Measurements from ENCODE around the gene UCN2.

UCN2 gene, protein sequence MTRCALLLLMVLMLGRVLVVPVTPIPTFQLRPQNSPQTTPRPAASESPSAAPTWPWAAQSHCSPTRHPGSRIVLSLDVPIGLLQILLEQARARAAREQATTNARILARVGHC

DNA sequence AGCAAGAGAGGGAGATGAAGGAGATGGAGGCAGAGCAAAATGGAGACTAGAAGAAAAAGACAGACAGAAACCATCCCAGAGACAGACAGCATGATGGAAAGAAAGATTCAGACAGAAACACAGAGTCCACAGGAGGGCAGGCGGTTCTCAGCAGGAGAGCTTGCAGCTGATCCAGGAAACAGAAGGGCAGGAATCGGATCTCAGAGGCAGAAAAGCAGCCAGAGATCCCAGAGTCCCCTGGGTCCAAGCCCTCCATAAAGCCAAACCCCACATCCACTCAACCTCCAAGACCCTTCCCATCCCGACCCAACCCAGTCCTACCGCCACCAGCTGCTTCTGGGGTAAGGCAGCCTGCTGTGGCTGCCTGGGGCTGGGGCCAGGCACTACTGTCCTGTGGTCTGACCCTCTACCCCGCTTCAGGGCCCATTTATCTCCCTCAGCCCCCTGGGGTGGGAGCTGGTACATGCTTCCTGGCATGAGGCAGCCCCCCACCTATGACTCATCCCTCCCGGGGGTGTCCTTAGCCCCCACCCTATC, at the start of gene UCN2:
Gene UCN2 (minus strand): TSS at position 400 of the 537 bp plus-strand sequence. CDS start 657 bp downstream, outside the sequence.
- DNase-seq, result no peak

GRCh38 chr3:48612309-48612708, 48.7 kb upstream of the UCN2 start:
- no peak for DNase-seq

- peak; percentile 49 to 79 for DNase-seq
These were observed 45.8 kb upstream of the UCN2 start, which contains the start of gene UQCRC1 for GRCh38 chr3:48609088-48610005. UQCRC1 (minus strand) TSS chr3:48609646; CDS start chr3:48609620, 26 bp downstream.

- DNase-seq, result no peak
These were observed 43.9 kb upstream of the UCN2 start for GRCh38 chr3:48607519-48607918.

GRCh38 chr3:48601622-48601994, 38.0 kb upstream of the UCN2 start:
- DNase-seq, result no peak

DNA sequence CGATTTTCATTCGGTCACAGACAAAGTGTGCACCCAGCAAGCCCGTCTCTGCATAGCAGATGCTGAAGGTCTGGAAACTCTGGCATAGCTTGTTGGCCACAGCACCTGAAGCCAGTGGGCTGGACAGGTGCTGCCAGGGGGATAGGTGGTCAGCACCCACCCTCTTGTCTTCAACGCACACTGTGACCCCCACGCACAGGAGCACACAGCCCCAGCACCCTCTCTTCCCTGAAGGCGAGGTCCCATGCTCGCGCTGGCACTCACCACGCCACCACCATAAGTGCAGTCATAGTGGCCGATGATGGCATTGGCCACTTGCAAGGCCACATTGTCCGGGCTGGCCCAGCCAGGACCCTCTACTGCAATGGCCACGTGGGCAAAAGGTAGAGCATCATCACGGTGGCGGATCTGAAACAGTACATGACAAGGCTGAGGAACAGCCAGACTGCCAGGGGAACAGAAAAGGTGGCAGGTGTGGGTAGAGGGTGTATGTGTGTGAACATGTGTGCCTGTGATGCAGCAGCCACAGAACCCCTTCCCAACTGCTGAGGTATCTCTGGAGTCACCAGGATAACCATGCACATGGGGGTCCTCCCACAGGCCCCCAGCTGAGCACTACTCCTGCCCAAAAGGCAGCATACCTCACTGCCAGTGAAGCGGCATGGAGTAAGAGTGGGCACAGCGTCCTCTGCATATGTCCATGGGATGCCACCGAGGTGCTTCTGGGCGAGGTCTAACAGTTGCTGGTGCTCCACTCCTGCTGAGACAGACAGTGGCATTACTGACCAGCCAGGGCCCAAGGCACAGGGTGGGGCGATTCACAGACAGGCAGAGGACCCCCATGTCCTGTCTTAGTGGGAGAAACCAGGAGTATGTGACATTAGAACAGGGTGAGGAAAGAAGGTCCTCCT, 37.4 kb upstream of the UCN2 start:
- no peak for DNase-seq

- no peak for DNase-seq
These were observed 36.1 kb upstream of the UCN2 start for GRCh38 chr3:48599509-48600285.

DNA sequence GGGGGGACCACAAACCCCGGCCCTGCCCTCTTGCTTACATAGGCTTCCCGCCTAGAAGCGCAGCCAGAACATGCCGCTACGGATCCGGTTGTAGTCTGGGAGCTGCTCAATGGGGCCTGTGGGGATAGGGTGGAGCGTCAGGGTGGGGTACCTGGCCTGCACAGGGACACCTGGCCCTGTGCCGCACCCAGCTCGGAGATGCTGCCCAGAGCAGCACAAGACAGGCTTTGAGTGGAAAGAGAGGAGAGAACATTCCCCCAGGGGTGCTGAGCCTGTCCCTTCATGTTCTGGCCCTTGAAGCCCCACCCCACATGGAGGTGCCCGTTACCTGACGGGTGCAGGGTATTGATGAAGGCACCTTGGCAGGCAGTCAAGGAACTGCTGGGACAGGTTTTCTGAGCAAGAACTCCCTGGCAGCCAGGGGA, 35.5 kb upstream of the UCN2 start:
- DNase-seq, result no peak

DNA sequence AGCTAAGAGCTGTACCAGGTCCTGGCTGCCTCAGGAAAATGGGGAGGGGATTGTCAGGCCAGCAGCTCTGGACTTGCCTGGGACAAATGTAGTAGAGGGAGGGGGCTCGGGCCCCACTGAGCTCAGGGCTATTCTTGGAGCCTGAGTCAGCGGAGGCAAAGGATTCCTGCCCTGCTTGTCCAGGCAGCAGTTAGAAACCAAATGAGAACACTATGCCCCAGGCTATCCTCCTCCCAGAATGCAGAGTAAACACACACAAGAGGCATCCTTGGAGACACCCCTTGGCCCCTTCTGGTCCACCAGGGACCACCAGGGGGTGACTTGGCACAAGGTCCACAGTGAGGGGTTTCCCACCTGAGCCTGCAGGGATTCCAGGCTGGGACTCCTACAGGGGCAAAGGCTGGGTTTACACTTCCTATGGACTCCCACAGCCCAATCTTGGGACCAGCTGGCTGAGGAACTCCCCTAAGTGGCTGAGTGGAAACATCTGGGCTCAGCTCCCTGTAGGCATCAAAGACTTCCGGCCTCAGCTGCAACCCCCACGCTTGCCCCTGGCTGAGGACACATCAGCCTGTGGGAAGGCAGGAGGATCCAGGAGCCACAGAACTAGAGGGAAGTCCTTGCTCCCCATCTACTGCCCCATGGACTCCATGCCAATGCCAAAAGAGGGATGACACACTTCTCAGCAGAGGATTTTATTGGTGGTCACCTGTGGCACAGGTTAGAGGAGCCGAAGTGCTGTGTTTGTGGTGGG, 34.9 kb upstream of the UCN2 start:
- DNase-seq, result no peak

- no peak for DNase-seq
These were observed 33.8 kb upstream of the UCN2 start for GRCh38 chr3:48597408-48597800.

DNA sequence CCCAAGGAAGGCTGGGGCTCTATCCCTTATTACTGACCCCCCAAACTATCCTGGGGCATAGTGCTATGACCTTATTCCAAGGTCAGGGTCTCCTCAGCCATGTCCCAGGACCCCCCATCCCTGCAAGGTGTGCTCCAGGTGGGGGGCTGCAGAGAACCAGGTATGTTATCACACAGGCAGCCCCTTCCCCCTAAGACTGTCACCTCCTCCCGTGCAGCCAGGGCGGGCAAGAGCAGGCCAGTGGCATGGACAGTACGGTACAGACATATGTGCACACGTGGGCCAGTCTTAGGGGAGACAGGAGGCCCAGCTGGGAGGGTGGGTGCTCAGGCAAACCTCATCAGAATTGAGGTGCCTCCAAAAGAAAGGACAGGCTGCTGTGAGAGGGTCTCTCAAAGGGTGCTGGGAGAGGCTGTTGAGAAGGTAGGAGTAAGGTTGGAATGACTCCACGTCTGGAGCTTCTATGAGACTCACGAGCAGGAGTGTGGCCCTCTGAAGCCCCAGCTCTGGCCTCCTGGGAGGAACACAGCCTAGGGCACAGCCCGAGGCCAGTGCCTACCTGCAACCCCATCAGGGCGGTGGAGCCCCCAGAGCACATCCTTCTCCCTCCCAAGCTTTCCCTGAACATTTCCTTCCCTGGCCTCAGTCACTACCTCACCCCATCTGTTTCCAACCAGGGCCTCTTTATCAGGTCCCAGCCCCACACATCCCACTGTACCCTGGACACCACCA, 33.3 kb upstream of the UCN2 start:
- DNase-seq, result no peak

DNA sequence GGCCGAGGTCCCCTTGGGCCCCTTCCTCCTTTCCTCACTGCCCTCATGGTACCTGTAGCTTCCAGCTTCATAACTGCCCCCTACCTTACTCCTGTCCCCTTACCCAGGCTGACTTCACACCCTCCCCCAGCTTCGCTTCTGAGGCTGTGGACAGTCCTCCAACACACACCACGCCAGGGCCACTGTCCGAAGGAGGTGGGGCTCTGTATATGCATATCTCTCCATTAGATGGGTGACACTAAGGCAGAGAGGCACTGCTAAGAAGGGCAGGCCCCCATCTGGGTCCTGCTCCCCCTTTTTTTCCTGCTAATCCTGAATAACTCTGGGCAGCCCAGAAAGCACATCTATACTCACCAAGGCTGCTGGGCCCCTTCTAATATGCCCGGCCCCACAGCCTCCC, 32.6 kb upstream of the UCN2 start:
- no peak for DNase-seq

GRCh38 chr3:48595526-48596121, 32.0 kb upstream of the UCN2 start:
- no peak for DNase-seq

- no peak for DNase-seq
These were observed 31.5 kb upstream of the UCN2 start, which contains the start of gene COL7A1 for GRCh38 chr3:48595075-48595525. COL7A1 (minus strand) TSS chr3:48595329; CDS start chr3:48595159, 170 bp downstream.

DNA sequence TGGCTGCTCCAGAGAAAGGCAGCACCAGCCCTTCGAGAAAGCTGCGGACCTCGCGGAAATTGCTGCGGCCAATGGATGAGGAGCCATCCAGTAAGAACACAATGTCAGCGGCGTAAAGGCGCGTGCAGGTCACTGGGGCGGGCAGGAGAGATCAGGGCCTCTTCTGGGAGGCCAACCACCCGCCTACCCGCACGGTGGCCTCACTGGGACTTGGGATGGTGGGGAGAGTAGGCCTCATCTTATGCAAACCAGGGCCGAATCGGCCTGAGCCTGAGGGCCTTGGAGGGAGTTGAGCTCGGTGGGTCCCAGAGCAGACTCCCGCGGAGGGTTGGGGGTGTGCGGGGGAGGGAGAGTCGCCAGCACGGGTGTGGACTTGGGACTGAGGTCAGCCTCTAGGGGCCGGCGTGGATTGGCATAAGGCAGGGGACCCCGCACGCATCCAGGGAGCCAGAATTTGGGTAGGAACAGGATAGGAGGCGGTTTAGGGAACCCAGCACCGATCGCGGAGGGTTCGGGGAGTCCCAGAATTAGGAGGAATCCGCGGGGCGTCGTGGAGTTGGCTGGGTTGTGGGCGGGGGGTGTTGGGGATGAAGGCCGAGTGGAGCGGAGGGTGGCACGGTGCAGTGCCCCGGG, 31.0 kb upstream of the UCN2 start:
- no peak for DNase-seq

DNA sequence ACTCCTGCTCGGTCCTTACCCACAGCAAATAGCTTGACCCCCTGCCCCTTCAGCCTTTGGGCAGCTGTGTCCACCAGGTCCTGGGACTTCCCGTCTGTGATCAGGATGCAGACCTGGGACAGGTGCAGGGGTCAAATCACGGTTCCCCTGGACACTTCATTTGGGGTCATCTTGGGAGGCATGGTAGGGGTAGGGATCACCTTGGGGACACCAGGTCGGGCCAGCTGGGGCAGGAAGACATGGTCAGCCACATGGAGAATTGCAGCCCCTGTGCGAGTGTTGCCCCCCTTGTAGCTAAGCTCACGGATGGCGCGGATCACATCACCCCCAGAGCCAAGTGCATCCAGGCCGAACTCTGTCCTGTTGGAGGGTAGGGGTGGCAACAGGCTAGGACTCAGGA, 29.8 kb upstream of the UCN2 start:
- no peak for DNase-seq

GRCh38 chr3:48592519-48593087, 29.0 kb upstream of the UCN2 start:
- DNase-seq, result no peak

DNA sequence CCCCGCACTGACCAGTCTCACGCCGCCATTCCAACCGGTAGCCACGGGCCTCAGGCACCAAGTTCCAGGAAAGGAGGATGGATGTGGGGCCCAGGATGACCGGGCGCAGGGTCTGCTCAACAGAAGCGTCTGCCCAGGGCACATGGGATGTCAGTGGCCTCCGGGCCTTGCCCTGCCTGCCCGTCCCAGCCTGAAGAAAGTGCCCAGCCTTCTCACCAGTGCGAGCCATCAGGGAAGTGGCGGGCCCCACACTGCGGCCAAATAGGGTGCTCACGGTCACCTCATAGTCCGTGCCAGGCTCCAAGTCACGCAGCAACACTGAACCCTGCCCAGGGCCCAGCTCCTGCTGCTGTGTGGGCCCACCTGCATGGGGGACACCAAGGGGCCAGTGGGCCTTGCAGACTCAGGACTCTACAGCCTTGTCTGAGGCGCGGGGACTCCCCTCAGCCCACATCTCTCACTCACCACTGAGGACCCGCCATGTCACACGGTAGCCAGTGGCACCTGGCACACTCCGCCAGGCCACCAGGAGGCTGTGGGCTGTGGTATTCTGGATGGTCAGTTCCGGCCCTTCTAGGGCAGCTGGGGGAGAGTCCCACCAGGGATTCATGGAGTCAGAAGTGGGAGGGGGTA, 28.4 kb upstream of the UCN2 start:
- no peak for DNase-seq

DNA sequence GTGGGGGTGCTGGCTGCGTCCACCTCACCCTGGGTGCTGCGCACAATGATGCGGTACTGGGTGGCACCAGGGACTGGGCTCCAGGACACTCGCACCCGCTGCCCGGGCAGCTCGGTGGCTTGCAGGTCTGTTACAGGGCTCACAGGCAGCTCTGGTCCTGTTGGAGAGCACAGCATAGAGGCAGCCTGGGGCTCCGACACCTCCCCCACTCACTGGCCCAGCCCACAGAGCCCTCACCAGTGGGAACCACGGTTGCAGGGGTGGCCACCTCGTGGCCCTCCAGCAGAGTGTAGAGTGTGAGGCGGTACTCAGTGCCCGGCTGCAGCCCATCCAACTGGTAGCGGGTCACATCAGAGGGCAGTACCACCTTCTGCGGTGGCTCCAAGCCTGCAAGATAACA, 27.9 kb upstream of the UCN2 start:
- no peak for DNase-seq
